NT2/D1 (cell line): ENCODE data around the gene CDC73.

ENCODE experiments used
- YY1 ChIP-seq: IDR thresholded peaks from 2 replicates; pipeline ENCODE4 v1.6.1; 2011; ENCODE audit not compliant: insufficient read length, insufficient read depth
- ZNF274 ChIP-seq: IDR thresholded peaks from 2 replicates; pipeline ENCODE4 v1.6.1; 2011; ENCODE audit warnings: mild to moderate bottlenecking, low read depth, low read length

- TF ChIP-seq YY1 (no peak), ZNF274 (no peak)
These were observed 119.4 kb downstream of the CDC73 start for GRCh38 chr1:193241132-193241827.
